Peyer's patch (tissue), 4 donors: Measurements from ENCODE around the gene ACSF2. TPM values are rescaled to one million over a fixed set of nuclear protein-coding genes. Genes with fewer than 3 reads are reported as not detected.
A peak's percentile ranks its signal among the peaks of the same experiment; 100 is the strongest.

Source experiments
- DNase-seq, 3 donors: peaks; one replicate each; pipeline ENCODE4 v3.0.0-alpha.2; 2017 to 2019
- H3K27ac ChIP-seq, 4 donors: fragments of 200-600 bp; sonication (generic); one replicate each; pipeline ENCODE4 v1.5.1; 2016 to 2019
- H3K27me3 ChIP-seq, 2 donors: fragments of 200-600 bp; sonication (generic); one replicate each; pipeline ENCODE4 v1.5.1; 2019
- H3K36me3 ChIP-seq, 3 donors: fragments of 200-600 bp; sonication (generic); one replicate each; pipeline ENCODE4 v1.5.1; 2016 to 2019
- H3K4me1 ChIP-seq, 4 donors: fragments of 200-600 bp; sonication (generic); one replicate each; pipeline ENCODE4 v1.5.1; 2016 to 2019
- H3K4me3 ChIP-seq, 4 donors: fragments of 200-600 bp; sonication (generic); 1 replicate in 3 of 4; 2 replicates in 1 of 4; pipeline ENCODE4 v1.5.1; 2016 to 2019; ENCODE audit warnings: mild to moderate bottlenecking in 1 of 4
- H3K9me3 ChIP-seq, 4 donors: fragments of 200-600 bp; sonication (generic); one replicate each; pipeline ENCODE4 v1.5.1; 2016 to 2019; ENCODE audit warnings: mild to moderate bottlenecking in 1 of 4
- CTCF ChIP-seq, 6 experiments: fragments of 450-650 bp in 4 of 6; fragments of 200-600 bp in 2 of 6; sonication (generic) in 1 of 6; IDR thresholded peaks; one replicate each; pipeline ENCODE4 v1.5.1; 2017 to 2019; ENCODE audit warnings: antibody characterized with exemption in 6 of 6, mild to moderate bottlenecking in 3 of 6, moderate library complexity in 1 of 6
- POLR2A ChIP-seq, 2 donors: fragments of 450-650 bp; IDR thresholded peaks; one replicate each; pipeline ENCODE4 v1.5.1; 2017; ENCODE audit warnings: antibody characterized with exemption in 2 of 2, mild to moderate bottlenecking in 2 of 2, moderate library complexity in 2 of 2
- total RNA-seq, 4 donors: library from RNA; depleted of rRNA; stranded (reverse); fragments of >200 nt; gene quantifications; one replicate each; pipeline ENCODE4 v1.1.0, GENCODE V29; 2016

ACSF2 gene
- total RNA-seq, 4 donors from 2014 or later, result 143 to 278 (median 189) TPM

GRCh38 chr17:50477976-50478375, 52.0 kb downstream of the ACSF2 start:
- Histone ChIP-seq H3K9me3 (no peaks in the 10 kb centered on the region), H3K27ac (peak overlapping the region; percentile 82 to 90 (median 90)), H3K36me3 (peaks cover 0 to 19% (median 0%) of the 10 kb centered on the region in 3 donors), H3K27me3 (no peaks in the 10 kb centered on the region), H3K4me1 (peaks cover 0 to 19% (median 5%) of the 10 kb centered on the region in 4 donors), H3K4me3 (peak overlapping the region in 3 of 4 donors; percentile 71 to 74 (median 72))
- DNase-seq, result no peak
- TF ChIP-seq CTCF (IDR thresholded peaks at IDR 0.05) (no peak), POLR2A (IDR thresholded peaks at IDR 0.05) (no peak)

GRCh38 chr17:50478391-50479381, 52.7 kb downstream of the ACSF2 start, which contains the start of gene RSAD1:
RSAD1 (plus strand) TSS chr17:50478860; CDS start chr17:50478885, 25 bp downstream.
- Histone ChIP-seq H3K4me3 (peak within 1 kb of the TSS; percentile 71 to 81 (median 73)), H3K27me3 (no peaks in the 10 kb centered on the region), H3K9me3 (no peaks in the 10 kb centered on the region), H3K36me3 (peaks cover 0 to 21% (median 0%) of the 10 kb centered on the region in 3 donors), H3K27ac (peak within 1 kb of the TSS; percentile 82 to 90 (median 90)), H3K4me1 (peaks cover 0 to 21% (median 5%) of the 10 kb centered on the region in 4 donors)
- TF ChIP-seq CTCF (IDR thresholded peaks at IDR 0.05) (peak; percentile 69 to 97 (median 96)), POLR2A (IDR thresholded peaks at IDR 0.05) (peak; percentile 85 to 91)
- peak; percentile 86 to 95 (median 93) for DNase-seq

GRCh38 chr17:50479522-50480141, 53.6 kb downstream of the ACSF2 start:
- Histone ChIP-seq H3K9me3 (no peaks in the 10 kb centered on the region), H3K36me3 (peaks cover 0 to 21% (median 0%) of the 10 kb centered on the region in 3 donors), H3K27me3 (no peaks in the 10 kb centered on the region), H3K4me1 (peaks cover 0 to 21% (median 5%) of the 10 kb centered on the region in 4 donors), H3K4me3 (peak overlapping the region; percentile 71 to 81 (median 73)), H3K27ac (peak overlapping the region; percentile 82 to 90 (median 90))
- DNase-seq, result peak; percentile 79 to 91 (median 86)
- TF ChIP-seq CTCF (IDR thresholded peaks at IDR 0.05) (peak; percentile 22 to 67 (median 58)), POLR2A (IDR thresholded peaks at IDR 0.05) (no peak)

- Histone ChIP-seq H3K9me3 (no peaks in the 10 kb centered on the region), H3K4me1 (peaks cover 0 to 21% (median 5%) of the 10 kb centered on the region in 4 donors), H3K27ac (peak overlapping the region in 1 of 4 donors; percentile 89), H3K27me3 (no peaks in the 10 kb centered on the region), H3K4me3 (no peak overlapping the region), H3K36me3 (peaks cover 0 to 28% (median 0%) of the 10 kb centered on the region in 3 donors)
- no peak for TF ChIP-seq CTCF (IDR thresholded peaks at IDR 0.05)
- no peak for TF ChIP-seq POLR2A (IDR thresholded peaks at IDR 0.05)
- peak in 2 of 3 donors; percentile 3 to 48 for DNase-seq
Measured at GRCh38 chr17:50480142-50480764, 54.2 kb downstream of the ACSF2 start.
